Ishikawa (cell line): ENCODE results near the gene TCF7L2.

Experiments used
- CEBPB ChIP-seq: IDR thresholded peaks from 2 replicates; pipeline ENCODE4 v1.6.1; 2012
- CREB1 ChIP-seq: IDR thresholded peaks from 2 replicates; pipeline ENCODE4 v1.6.1; 2012; ENCODE audit warnings: low read depth
- EGR1 ChIP-seq: IDR thresholded peaks from 2 replicates; pipeline ENCODE4 v1.6.1; 2012
- EP300 ChIP-seq: IDR thresholded peaks from 2 replicates; pipeline ENCODE4 v1.6.1; 2012; ENCODE audit warnings: borderline replicate concordance
- FOXM1 ChIP-seq: IDR thresholded peaks from 2 replicates; pipeline ENCODE4 v1.6.1; 2012; ENCODE audit warnings: low read depth, borderline replicate concordance
- NFIC ChIP-seq: IDR thresholded peaks from 2 replicates; pipeline ENCODE4 v1.6.1; 2012
- RAD21 ChIP-seq: IDR thresholded peaks from 2 replicates; pipeline ENCODE4 v1.6.1; 2012; ENCODE audit warnings: low read depth
- TAF1 ChIP-seq: IDR thresholded peaks from 2 replicates; pipeline ENCODE4 v1.6.1; 2012; ENCODE audit warnings: low read depth, mild to moderate bottlenecking
- TCF12 ChIP-seq: IDR thresholded peaks from 2 replicates; pipeline ENCODE4 v1.6.1; 2012; ENCODE audit warnings: low read depth
- TEAD4 ChIP-seq: IDR thresholded peaks from 2 replicates; pipeline ENCODE4 v1.6.1; 2012
- YY1 ChIP-seq: IDR thresholded peaks from 2 replicates; pipeline ENCODE4 v1.6.1; 2012; ENCODE audit warnings: low read depth
- ZBTB7A ChIP-seq: IDR thresholded peaks from 2 replicates; pipeline ENCODE4 v1.6.1; 2012; ENCODE audit warnings: low read depth
- TF ChIP-seq, protein P1 (sequence below): IDR thresholded peaks from 2 replicates; pipeline ENCODE4 v1.6.1; 2012
- TF ChIP-seq, protein P2 (sequence below): IDR thresholded peaks from 2 replicates; pipeline ENCODE4 v1.6.1; 2012; ENCODE audit warnings: low read depth, mild to moderate bottlenecking
- TF ChIP-seq, protein P3 (sequence below): IDR thresholded peaks from 2 replicates; pipeline ENCODE4 v1.6.1; 2012

TCF7L2 gene

DNA sequence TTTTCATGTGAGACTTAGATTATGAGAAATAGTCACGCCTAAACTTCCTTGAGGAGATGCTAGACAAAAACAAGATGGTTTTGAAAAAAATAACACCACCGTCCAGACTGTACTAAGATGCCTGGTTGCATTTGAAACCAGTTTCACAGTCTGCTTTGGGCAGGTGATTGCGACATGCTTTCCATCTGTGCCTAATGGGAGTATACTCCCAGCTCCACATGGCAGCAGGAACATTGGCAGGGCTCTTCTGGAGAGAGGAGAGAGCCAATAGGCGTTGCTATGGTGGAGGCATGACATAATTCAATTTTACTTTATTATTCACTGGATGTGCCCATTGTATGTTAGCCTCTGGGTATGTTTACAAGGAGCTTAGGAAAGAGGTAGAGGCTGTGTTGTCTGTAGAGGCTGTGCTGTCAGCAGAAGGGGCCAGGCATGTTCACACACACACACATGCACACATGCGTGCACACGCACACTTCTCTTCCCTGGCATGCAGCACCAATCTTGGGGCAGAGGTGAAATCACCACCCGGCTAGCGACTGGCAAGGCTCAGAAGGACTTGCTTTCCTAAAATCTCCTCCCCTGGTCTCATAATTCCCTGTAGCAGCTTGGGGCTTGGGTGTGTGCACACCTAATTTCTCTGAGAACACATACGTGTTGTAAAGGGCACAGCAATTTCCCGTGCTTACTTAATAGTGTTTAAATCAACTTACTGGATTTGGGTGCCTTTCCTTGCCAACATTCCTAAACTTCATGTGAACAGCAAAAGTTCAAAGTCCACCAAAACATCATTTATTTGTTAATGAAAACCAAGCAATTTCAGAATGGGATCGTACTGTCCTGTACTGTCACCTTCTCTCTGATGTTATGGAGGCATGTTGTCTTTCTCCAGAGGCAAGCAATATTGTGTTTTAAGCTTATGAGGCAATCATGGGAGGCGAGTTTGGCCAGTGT, 162.1 kb downstream of the TCF7L2 start:
- peak; percentile 95 for TF ChIP-seq CEBPB
- TF ChIP-seq, protein P1, sequence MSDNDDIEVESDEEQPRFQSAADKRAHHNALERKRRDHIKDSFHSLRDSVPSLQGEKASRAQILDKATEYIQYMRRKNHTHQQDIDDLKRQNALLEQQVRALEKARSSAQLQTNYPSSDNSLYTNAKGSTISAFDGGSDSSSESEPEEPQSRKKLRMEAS = no peak

DNA sequence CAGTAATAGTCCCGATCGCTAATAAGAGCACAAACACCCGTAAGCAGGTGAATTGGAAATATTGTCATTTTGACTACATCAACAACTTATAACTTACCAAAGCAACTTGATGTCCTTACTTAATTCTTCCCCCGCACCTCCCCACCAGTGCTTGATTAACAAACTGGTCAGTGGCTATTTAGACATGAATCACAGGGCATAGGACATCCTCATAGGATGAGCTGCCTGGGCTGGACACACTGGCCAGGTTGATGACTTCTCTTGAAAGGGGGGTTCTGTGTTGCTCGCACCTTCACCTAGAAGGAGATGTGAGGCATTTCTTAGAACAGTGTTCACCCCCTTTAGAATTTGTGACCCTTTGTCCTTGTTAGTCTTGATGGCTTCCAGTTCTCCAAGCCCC, 163.2 kb downstream of the TCF7L2 start:
- TF ChIP-seq CEBPB (no peak), TCF12 (no peak), CREB1 (no peak), ZBTB7A (no peak), YY1 (no peak)
- TF ChIP-seq, protein P2, sequence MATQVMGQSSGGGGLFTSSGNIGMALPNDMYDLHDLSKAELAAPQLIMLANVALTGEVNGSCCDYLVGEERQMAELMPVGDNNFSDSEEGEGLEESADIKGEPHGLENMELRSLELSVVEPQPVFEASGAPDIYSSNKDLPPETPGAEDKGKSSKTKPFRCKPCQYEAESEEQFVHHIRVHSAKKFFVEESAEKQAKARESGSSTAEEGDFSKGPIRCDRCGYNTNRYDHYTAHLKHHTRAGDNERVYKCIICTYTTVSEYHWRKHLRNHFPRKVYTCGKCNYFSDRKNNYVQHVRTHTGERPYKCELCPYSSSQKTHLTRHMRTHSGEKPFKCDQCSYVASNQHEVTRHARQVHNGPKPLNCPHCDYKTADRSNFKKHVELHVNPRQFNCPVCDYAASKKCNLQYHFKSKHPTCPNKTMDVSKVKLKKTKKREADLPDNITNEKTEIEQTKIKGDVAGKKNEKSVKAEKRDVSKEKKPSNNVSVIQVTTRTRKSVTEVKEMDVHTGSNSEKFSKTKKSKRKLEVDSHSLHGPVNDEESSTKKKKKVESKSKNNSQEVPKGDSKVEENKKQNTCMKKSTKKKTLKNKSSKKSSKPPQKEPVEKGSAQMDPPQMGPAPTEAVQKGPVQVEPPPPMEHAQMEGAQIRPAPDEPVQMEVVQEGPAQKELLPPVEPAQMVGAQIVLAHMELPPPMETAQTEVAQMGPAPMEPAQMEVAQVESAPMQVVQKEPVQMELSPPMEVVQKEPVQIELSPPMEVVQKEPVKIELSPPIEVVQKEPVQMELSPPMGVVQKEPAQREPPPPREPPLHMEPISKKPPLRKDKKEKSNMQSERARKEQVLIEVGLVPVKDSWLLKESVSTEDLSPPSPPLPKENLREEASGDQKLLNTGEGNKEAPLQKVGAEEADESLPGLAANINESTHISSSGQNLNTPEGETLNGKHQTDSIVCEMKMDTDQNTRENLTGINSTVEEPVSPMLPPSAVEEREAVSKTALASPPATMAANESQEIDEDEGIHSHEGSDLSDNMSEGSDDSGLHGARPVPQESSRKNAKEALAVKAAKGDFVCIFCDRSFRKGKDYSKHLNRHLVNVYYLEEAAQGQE = no peak

DNA sequence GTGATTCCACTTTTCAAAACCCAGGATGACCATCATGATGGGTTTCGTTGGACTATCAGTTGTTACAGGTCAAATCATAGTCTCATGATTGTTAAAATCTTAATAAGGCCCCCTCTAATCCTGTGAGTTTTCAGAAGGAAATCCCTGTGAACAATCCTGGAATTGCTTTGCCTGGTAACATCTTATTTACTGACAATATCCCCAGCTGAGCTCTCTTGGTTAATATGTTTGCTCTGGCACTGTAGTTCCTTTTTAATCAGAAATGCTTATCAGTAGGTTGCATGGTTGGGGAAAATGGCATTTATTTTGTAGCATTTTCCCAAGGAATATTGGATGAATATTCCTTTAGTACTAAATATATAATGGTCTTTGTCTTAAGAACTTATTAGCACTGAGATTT, 163.9 kb downstream of the TCF7L2 start:
- TF ChIP-seq FOXM1 (no peak), TAF1 (no peak), TCF12 (no peak), YY1 (no peak), TEAD4 (no peak), CREB1 (no peak), ZBTB7A (no peak), EGR1 (no peak), RAD21 (no peak), EP300 (no peak), CEBPB (no peak), NFIC (no peak)
- TF ChIP-seq, protein P3, sequence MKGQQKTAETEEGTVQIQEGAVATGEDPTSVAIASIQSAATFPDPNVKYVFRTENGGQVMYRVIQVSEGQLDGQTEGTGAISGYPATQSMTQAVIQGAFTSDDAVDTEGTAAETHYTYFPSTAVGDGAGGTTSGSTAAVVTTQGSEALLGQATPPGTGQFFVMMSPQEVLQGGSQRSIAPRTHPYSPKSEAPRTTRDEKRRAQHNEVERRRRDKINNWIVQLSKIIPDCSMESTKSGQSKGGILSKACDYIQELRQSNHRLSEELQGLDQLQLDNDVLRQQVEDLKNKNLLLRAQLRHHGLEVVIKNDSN = no peak
- TF ChIP-seq, protein P2 = no peak
- TF ChIP-seq, protein P1 = no peak

DNA sequence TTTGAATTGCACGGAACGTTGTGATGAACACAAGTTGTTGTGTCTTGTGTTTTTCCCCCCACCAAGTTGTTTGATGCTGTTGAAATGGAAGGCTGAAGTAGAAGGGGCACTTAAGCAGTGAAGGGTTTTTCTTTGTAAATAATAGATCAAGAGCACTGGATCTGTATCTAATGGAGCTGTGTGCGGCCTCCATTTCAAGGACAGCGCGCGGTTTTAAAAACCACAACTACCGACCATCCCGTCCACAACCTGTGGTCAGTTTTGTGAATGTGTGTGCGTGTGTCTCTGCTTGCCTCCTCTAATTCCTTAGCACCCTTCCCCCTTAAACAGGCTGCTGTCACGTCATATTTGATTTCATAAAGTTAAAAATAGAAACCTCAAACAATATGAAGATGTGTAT, 165.5 kb downstream of the TCF7L2 start:
- TF ChIP-seq EP300 (no peak), NFIC (no peak), CEBPB (no peak), YY1 (no peak), TCF12 (no peak), TEAD4 (no peak), RAD21 (no peak), ZBTB7A (no peak)
- TF ChIP-seq, protein P3 = no peak

DNA sequence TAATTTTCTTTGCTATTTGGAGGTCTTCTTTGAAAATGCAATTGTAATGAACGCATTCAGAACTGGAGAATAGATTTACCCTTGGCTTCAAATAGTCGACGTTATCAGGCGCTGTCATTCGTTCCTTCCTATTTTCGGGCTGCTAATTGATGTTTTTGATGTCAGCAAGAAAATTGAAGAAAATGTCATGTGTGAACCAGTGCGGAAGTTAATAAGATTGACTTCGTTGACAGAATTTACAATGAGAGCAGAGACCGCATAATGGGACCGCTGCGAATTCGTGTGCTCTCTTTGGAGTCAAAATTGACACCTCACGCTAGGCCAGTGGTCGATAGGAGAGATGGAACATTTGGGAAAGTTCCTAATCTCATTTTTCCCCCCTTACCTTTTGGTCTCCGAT, 168.8 kb downstream of the TCF7L2 start:
- no peak for TF ChIP-seq EGR1
- no peak for TF ChIP-seq EP300
- TF ChIP-seq RAD21 = no peak
- TF ChIP-seq YY1 = no peak
- no peak for TF ChIP-seq CEBPB
- TF ChIP-seq, protein P1 = no peak
- no peak for TF ChIP-seq TEAD4
- TF ChIP-seq NFIC = no peak
- TF ChIP-seq FOXM1 = no peak
- TF ChIP-seq, protein P3 = no peak
- TF ChIP-seq CREB1 = no peak
- TF ChIP-seq TAF1 = no peak
- TF ChIP-seq, protein P2 = no peak
- TF ChIP-seq ZBTB7A = no peak
- TF ChIP-seq TCF12 = no peak
